ENCODE measurements around the gene CAPZB. TPM values are rescaled to one million over a fixed set of nuclear protein-coding genes. Genes with fewer than 3 reads are reported as not detected.

CAPZB gene
- total RNA-seq, 1 donor from 2014 or later: 93.6 TPM

- Histone ChIP-seq H3K4me3 (ENCODE audit: low read depth, low read length) (peak overlapping the region; percentile 57), H3K36me3 (ENCODE audit: control insufficient read depth, insufficient read depth, low read length) (peaks cover 3% of the 10 kb centered on the region), H3K27me3 (ENCODE audit: control insufficient read depth, insufficient read depth, low read length) (no peaks in the 10 kb centered on the region)
- TF ChIP-seq CTCF (IDR thresholded peaks at IDR 0.05; ENCODE audit: insufficient read depth, low read length, poor library complexity, severe bottlenecking): no peak
- no peak for DNase-seq (ENCODE audit: low read depth)
These were observed 174.4 kb downstream of the CAPZB start for GRCh38 chr1:19310720-19311502.

GRCh38 chr1:19310061-19310460, 175.3 kb downstream of the CAPZB start:
- peaks cover 3% of the 10 kb centered on the region for H3K36me3 ChIP-seq (ENCODE audit: control insufficient read depth, insufficient read depth, low read length)
- no peak for DNase-seq (ENCODE audit: low read depth)
- no peak overlapping the region for H3K4me3 ChIP-seq (ENCODE audit: low read depth, low read length)
- H3K27me3 ChIP-seq (ENCODE audit: control insufficient read depth, insufficient read depth, low read length): no peaks in the 10 kb centered on the region
- TF ChIP-seq CTCF (IDR thresholded peaks at IDR 0.05; ENCODE audit: insufficient read depth, low read length, poor library complexity, severe bottlenecking): no peak

GRCh38 chr1:19309123-19309813, 176.1 kb downstream of the CAPZB start:
- no peaks in the 10 kb centered on the region for H3K27me3 ChIP-seq (ENCODE audit: control insufficient read depth, insufficient read depth, low read length)
- H3K36me3 ChIP-seq (ENCODE audit: control insufficient read depth, insufficient read depth, low read length): peaks cover 3% of the 10 kb centered on the region
- TF ChIP-seq CTCF (IDR thresholded peaks at IDR 0.05; ENCODE audit: insufficient read depth, low read length, poor library complexity, severe bottlenecking): no peak
- no peak overlapping the region for H3K4me3 ChIP-seq (ENCODE audit: low read depth, low read length)
- no peak for DNase-seq (ENCODE audit: low read depth)

- no peak for DNase-seq (ENCODE audit: low read depth)
- no peak for TF ChIP-seq CTCF (IDR thresholded peaks at IDR 0.05; ENCODE audit: insufficient read depth, low read length, poor library complexity, severe bottlenecking)
- H3K27me3 ChIP-seq (ENCODE audit: control insufficient read depth, insufficient read depth, low read length): no peaks in the 10 kb centered on the region
- peaks cover 3% of the 10 kb centered on the region for H3K36me3 ChIP-seq (ENCODE audit: control insufficient read depth, insufficient read depth, low read length)
- H3K4me3 ChIP-seq (ENCODE audit: low read depth, low read length): no peak overlapping the region
These were observed 176.8 kb downstream of the CAPZB start for GRCh38 chr1:19308509-19308907.

- H3K36me3 ChIP-seq (ENCODE audit: control insufficient read depth, insufficient read depth, low read length): peaks cover 3% of the 10 kb centered on the region
- H3K27me3 ChIP-seq (ENCODE audit: control insufficient read depth, insufficient read depth, low read length): no peaks in the 10 kb centered on the region
- no peak for DNase-seq (ENCODE audit: low read depth)
- H3K4me3 ChIP-seq (ENCODE audit: low read depth, low read length): no peak overlapping the region
- TF ChIP-seq CTCF (IDR thresholded peaks at IDR 0.05; ENCODE audit: insufficient read depth, low read length, poor library complexity, severe bottlenecking): no peak
These were observed 177.4 kb downstream of the CAPZB start for GRCh38 chr1:19307794-19308508.
